OCI-LY3 (cell line): ENCODE results near the gene MYBPC2.

Experiments used
- H2AFZ ChIP-seq: fragments of 200-600, 300-600 bp; shearing (Covaris generic); 2 replicates; pipeline ENCODE4 v1.6.0; 2014; ENCODE audit warnings: antibody characterized with exemption, low read depth, low read length
- H3K27ac ChIP-seq: fragments of 200-600, 300-600 bp; sonication (generic); 2 replicates; pipeline ENCODE4 v1.5.1; 2014; ENCODE audit warnings: mild to moderate bottlenecking, low read length, moderate library complexity, mixed read lengths
- H3K27me3 ChIP-seq: fragments of 200-600, 300-600 bp; sonication (generic); 2 replicates; pipeline ENCODE4 v1.6.1; 2014; ENCODE audit warnings: low read depth, low read length, mixed read lengths
- H3K36me3 ChIP-seq: fragments of 200-600, 300-600 bp; sonication (generic); replicated peaks from 2 replicates; pipeline ENCODE3; 2014; ENCODE audit warnings: low read depth, low read length, mixed read lengths
- H3K4me1 ChIP-seq: fragments of 300-600, 200-600 bp; sonication (generic); 2 replicates; pipeline ENCODE4 v1.6.1; 2014; ENCODE audit warnings: low read length, mixed read lengths
- H3K4me2 ChIP-seq: fragments of 200-600, 300-600 bp; sonication (generic); 2 replicates; pipeline ENCODE4 v1.6.1; 2014; ENCODE audit warnings: low read length, mixed read lengths
- H3K4me3 ChIP-seq: fragments of 300-600, 200-600 bp; sonication (generic); 2 replicates; pipeline ENCODE4 v1.5.1; 2014; ENCODE audit warnings: antibody characterized with exemption, mild to moderate bottlenecking, low read length, moderate library complexity
- H3K79me2 ChIP-seq: fragments of 300-600, 200-600 bp; shearing (Covaris generic); 2 replicates; pipeline ENCODE4 v1.6.1; 2014; ENCODE audit warnings: mild to moderate bottlenecking, low read length, mixed read lengths
- H3K9ac ChIP-seq: fragments of 300-600, 200-600 bp; shearing (Covaris generic); 2 replicates; pipeline ENCODE4 v1.6.0; 2014; ENCODE audit warnings: mild to moderate bottlenecking, low read length, moderate library complexity
- H3K9me3 ChIP-seq: fragments of 200-600, 300-600 bp; shearing (Covaris generic); 2 replicates; pipeline ENCODE4 v1.6.1; 2014; ENCODE audit warnings: low read length, mixed read lengths; ENCODE audit not compliant: insufficient read depth
- H4K20me1 ChIP-seq: fragments of 200-600, 300-600 bp; sonication (generic); 2 replicates; pipeline ENCODE4 v1.6.1; 2016; ENCODE audit warnings: low read length, mixed read lengths; ENCODE audit not compliant: insufficient read depth
- CTCF ChIP-seq: fragments of 200-600, 300-600 bp; sonication (generic); IDR thresholded peaks from 2 replicates; pipeline ENCODE4 v1.5.1; 2014; ENCODE audit warnings: antibody characterized with exemption, low read length, low read depth
- EZH2phosphoT487 ChIP-seq: fragments of 200-600 bp; shearing (Covaris generic); IDR thresholded peaks from 2 replicates; pipeline ENCODE4 v1.6.1; 2018; ENCODE audit warnings: antibody characterized with exemption, mixed run types, low read depth

Gene MYBPC2

GRCh38 chr19:50475101-50475568 is 42.4 kb downstream of the MYBPC2 start:
- Histone ChIP-seq H3K36me3 (peaks cover 19% of the 10 kb centered on the region), H3K4me1 (peaks cover 18% of the 10 kb centered on the region), H3K9ac (no peak overlapping the region), H3K4me3 (no peak overlapping the region), H4K20me1 (peaks cover 15% of the 10 kb centered on the region), H3K27ac (no peak overlapping the region), H2AFZ (no peak overlapping the region), H3K79me2 (peaks cover 38% of the 10 kb centered on the region), H3K9me3 (no peaks in the 10 kb centered on the region), H3K4me2 (no peak overlapping the region), H3K27me3 (no peaks in the 10 kb centered on the region)
- TF ChIP-seq CTCF (no peak), EZH2phosphoT487 (no peak)

- H3K79me2 ChIP-seq: peaks cover 38% of the 10 kb centered on the region
- H3K4me1 ChIP-seq: peaks cover 18% of the 10 kb centered on the region
- no peak overlapping the region for H3K27ac ChIP-seq
- H3K27me3 ChIP-seq: no peaks in the 10 kb centered on the region
- peaks cover 23% of the 10 kb centered on the region for H3K36me3 ChIP-seq
- H2AFZ ChIP-seq: peak overlapping the region; percentile 67
- no peaks in the 10 kb centered on the region for H3K9me3 ChIP-seq
- H4K20me1 ChIP-seq: peaks cover 15% of the 10 kb centered on the region
- peak overlapping the region; percentile 89 for H3K4me3 ChIP-seq
- H3K9ac ChIP-seq: no peak overlapping the region
- H3K4me2 ChIP-seq: peak overlapping the region; percentile 38
- no peak for TF ChIP-seq EZH2phosphoT487
- no peak for TF ChIP-seq CTCF
Measured at GRCh38 chr19:50475736-50476223, 43.1 kb downstream of the MYBPC2 start.

GRCh38 chr19:50476224-50476906 is 43.7 kb downstream of the MYBPC2 start, which contains the start of the genes EMC10 and GARIN5A:
TSS of gene EMC10 (plus strand) at chr19:50476507. CDS start at chr19:50476545, 38 bp downstream.
TSS of gene GARIN5A (minus strand) at chr19:50476848. CDS start at chr19:50476388, 460 bp downstream.
- Histone ChIP-seq H4K20me1 (peaks cover 15% of the 10 kb centered on the region), H3K79me2 (peaks cover 38% of the 10 kb centered on the region), H3K27me3 (no peaks in the 10 kb centered on the region), H3K4me3 (peak within 1 kb of the TSS; percentile 89), H3K4me1 (peaks cover 18% of the 10 kb centered on the region), H3K9ac (peak within 1 kb of the TSS; percentile 93), H3K27ac (peak within 1 kb of the TSS; percentile 61), H3K36me3 (peaks cover 23% of the 10 kb centered on the region), H3K9me3 (no peaks in the 10 kb centered on the region), H3K4me2 (peak within 1 kb of the TSS; percentile 74), H2AFZ (peak within 1 kb of the TSS; percentile 86)
- no peak for TF ChIP-seq EZH2phosphoT487
- TF ChIP-seq CTCF: no peak

- H3K79me2 ChIP-seq: peaks cover 38% of the 10 kb centered on the region
- H3K9ac ChIP-seq: peak overlapping the region; percentile 93
- H3K9me3 ChIP-seq: no peaks in the 10 kb centered on the region
- H2AFZ ChIP-seq: no peak overlapping the region
- peak overlapping the region; percentile 61 for H3K27ac ChIP-seq
- peaks cover 18% of the 10 kb centered on the region for H3K4me1 ChIP-seq
- H3K4me3 ChIP-seq: peak overlapping the region; percentile 89
- peaks cover 15% of the 10 kb centered on the region for H4K20me1 ChIP-seq
- TF ChIP-seq CTCF (no peak), EZH2phosphoT487 (no peak)
- H3K36me3 ChIP-seq: peaks cover 23% of the 10 kb centered on the region
- no peaks in the 10 kb centered on the region for H3K27me3 ChIP-seq
- peak overlapping the region; percentile 74 for H3K4me2 ChIP-seq
Measured at GRCh38 chr19:50476907-50477238, 44.2 kb downstream of the MYBPC2 start.
